K562 (cell line): Measurements from ENCODE around the gene GIMAP8. TPM values are rescaled to one million over a fixed set of nuclear protein-coding genes. Genes with fewer than 3 reads are reported as not detected.
A peak's percentile ranks its signal among the peaks of the same experiment; 100 is the strongest.

ENCODE experiments used
- CHD1 ChIP-seq: fragments of 200-600 bp; sonication (generic); IDR thresholded peaks from one replicate; pipeline ENCODE4 v1.6.1; 2012; ENCODE audit warnings: mild to moderate bottlenecking, moderate library complexity, low read length, inconsistent platforms
- DDX20 ChIP-seq: fragments of 450-650 bp; IDR thresholded peaks from 2 replicates; pipeline ENCODE4 v1.6.1; 2016; ENCODE audit warnings: missing genetic modification characterization, low read depth, mild to moderate bottlenecking, missing compliant biosample characterization, moderate library complexity
- PRPF4 ChIP-seq: fragments of 200-400 bp; formaldehyde crosslinking; IDR thresholded peaks from one replicate; pipeline ENCODE4 v1.6.1; 2017; ENCODE audit warnings: low read length, low read depth, mild to moderate bottlenecking; ENCODE audit not compliant: insufficient read depth, poor library complexity, severe bottlenecking
- RBM39 ChIP-seq: fragments of 200-400 bp; formaldehyde crosslinking; optimal IDR thresholded peaks from 2 replicates; pipeline ENCODE3; 2018; ENCODE audit warnings: low read depth, low read length
- SMARCC2 ChIP-seq: fragments of 450-650 bp; IDR thresholded peaks from 2 replicates; pipeline ENCODE4 v1.6.1; 2017; ENCODE audit warnings: antibody characterized with exemption, moderate library complexity, mild to moderate bottlenecking, low read depth
- TCF3 ChIP-seq: sonication (generic); formaldehyde crosslinking; IDR thresholded peaks from 2 replicates; pipeline ENCODE4 v1.4.0; 2020; ENCODE audit warnings: mild to moderate bottlenecking, missing genetic modification reagents
- TCF7L2 ChIP-seq: fragments of 150-350 bp; IDR thresholded peaks from 2 replicates; pipeline ENCODE4 v1.6.1; 2016; ENCODE audit warnings: low read depth, mild to moderate bottlenecking, low read length, moderate library complexity
- ZC3H8 ChIP-seq: fragments of 450-650 bp; IDR thresholded peaks from 2 replicates; pipeline ENCODE4 v1.6.1; 2017
- ZFP1 ChIP-seq: fragments of 450-650 bp; formaldehyde crosslinking; IDR thresholded peaks from 2 replicates; pipeline ENCODE4 v1.4.0; 2020; ENCODE audit warnings: mild to moderate bottlenecking, mixed read lengths
- ZSCAN29 ChIP-seq: fragments of 450-650 bp; IDR thresholded peaks from 2 replicates; pipeline ENCODE4 v1.6.1; 2017
- polyA plus RNA-seq, 8 experiments: library from polyadenylated mRNA; depleted of rRNA in 4 of 8; stranded (reverse) in 5 of 8; unstranded in 3 of 8; fragments of >200 nt; fragmentation: Nextera tagmentation in 2 of 8; fragmentation: Illumina TruSeq in 1 of 8; extraction: Ambion mirVana in 2 of 8; extraction: Trizol in 1 of 8; gene quantifications; 2 replicates each; pipeline versions ENCODE4 v1.2.1 to v1.2.3, GENCODE V29; 2011 to 2014; ENCODE audit warnings: inconsistent platforms in 1 of 8, missing spikeins in 1 of 8
- total RNA-seq, 7 experiments: library from RNA; depleted of rRNA in 6 of 7; stranded (reverse); fragments of >200 nt in 6 of 7; fragmentation: Illumina TruSeq in 2 of 7; extraction: Trizol in 2 of 7; gene quantifications; 2 replicates each; pipeline versions ENCODE4 v1.2.1 to v1.2.3, GENCODE V29; 2011 to 2021; ENCODE audit warnings: low replicate concordance in 1 of 7
- TF ChIP-seq, protein P1 (sequence below): fragments of 450-650 bp; IDR thresholded peaks from 2 replicates; pipeline ENCODE4 v1.6.1; 2016; ENCODE audit warnings: low read depth
- TF ChIP-seq, protein P2 (sequence below): sonication (generic); formaldehyde crosslinking; IDR thresholded peaks from 2 replicates; pipeline ENCODE4 v1.8.0; 2023; ENCODE audit warnings: mild to moderate bottlenecking, missing genetic modification reagents
- TF ChIP-seq, protein P3 (sequence below), 2 experiments: fragments of 250-450 bp in 1 of 2; fragments of 450-650 bp in 1 of 2; sonication (Bioruptor Pico) in 1 of 2; IDR thresholded peaks; 2 replicates each; pipeline versions ENCODE4 v1.6.1 to v1.8.0; 2016 to 2021; ENCODE audit warnings: mild to moderate bottlenecking in 2 of 2, moderate library complexity in 2 of 2, missing compliant biosample characterization in 1 of 2, missing genetic modification characterization in 1 of 2

The GIMAP8 gene
- total and polyA plus RNA-seq, 9 of the 15 experiments (the other 6 are each of a cell fraction or from before 2014, with no cell fraction given) = not detected

DNA sequence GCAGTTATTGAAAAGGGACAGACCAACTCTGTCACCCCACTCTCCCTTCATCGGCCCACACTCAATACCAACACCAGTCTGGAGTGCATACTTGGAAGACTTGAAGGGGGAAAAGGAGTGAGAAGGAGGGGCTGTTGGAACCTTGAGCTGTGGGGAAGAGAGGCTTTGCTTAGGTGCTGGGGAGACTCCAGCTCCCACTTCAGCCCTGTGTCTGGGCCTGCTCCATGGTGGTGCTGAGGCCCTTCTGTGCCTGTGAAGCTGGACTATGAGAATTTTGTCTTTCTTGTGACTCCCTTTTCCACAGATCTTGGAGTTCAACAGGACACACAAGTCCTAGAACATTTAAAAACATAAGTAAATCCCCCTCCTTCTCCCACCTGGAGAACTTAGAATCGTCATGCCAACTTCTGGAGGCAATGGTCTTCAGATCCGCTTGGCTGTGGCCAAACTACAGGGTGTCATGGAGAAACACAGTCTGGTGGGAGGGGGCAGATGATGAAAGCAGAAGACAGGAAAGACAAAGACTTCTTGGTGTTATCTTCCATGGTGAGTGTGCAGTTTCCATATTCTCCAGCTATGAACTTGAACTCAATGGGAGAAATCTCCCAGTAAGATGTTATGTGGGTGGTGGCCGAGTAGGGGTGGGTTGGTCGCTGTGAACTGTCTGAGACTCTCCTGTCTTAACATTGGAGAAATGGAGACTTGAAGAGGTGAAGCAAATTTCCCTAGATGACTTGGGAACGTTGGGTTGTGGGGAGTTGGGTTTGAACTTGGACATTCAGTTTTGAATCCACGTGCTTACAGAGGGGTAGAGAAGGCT is 18.4 kb upstream of the GIMAP8 start (continued):
- TF ChIP-seq, protein P1, sequence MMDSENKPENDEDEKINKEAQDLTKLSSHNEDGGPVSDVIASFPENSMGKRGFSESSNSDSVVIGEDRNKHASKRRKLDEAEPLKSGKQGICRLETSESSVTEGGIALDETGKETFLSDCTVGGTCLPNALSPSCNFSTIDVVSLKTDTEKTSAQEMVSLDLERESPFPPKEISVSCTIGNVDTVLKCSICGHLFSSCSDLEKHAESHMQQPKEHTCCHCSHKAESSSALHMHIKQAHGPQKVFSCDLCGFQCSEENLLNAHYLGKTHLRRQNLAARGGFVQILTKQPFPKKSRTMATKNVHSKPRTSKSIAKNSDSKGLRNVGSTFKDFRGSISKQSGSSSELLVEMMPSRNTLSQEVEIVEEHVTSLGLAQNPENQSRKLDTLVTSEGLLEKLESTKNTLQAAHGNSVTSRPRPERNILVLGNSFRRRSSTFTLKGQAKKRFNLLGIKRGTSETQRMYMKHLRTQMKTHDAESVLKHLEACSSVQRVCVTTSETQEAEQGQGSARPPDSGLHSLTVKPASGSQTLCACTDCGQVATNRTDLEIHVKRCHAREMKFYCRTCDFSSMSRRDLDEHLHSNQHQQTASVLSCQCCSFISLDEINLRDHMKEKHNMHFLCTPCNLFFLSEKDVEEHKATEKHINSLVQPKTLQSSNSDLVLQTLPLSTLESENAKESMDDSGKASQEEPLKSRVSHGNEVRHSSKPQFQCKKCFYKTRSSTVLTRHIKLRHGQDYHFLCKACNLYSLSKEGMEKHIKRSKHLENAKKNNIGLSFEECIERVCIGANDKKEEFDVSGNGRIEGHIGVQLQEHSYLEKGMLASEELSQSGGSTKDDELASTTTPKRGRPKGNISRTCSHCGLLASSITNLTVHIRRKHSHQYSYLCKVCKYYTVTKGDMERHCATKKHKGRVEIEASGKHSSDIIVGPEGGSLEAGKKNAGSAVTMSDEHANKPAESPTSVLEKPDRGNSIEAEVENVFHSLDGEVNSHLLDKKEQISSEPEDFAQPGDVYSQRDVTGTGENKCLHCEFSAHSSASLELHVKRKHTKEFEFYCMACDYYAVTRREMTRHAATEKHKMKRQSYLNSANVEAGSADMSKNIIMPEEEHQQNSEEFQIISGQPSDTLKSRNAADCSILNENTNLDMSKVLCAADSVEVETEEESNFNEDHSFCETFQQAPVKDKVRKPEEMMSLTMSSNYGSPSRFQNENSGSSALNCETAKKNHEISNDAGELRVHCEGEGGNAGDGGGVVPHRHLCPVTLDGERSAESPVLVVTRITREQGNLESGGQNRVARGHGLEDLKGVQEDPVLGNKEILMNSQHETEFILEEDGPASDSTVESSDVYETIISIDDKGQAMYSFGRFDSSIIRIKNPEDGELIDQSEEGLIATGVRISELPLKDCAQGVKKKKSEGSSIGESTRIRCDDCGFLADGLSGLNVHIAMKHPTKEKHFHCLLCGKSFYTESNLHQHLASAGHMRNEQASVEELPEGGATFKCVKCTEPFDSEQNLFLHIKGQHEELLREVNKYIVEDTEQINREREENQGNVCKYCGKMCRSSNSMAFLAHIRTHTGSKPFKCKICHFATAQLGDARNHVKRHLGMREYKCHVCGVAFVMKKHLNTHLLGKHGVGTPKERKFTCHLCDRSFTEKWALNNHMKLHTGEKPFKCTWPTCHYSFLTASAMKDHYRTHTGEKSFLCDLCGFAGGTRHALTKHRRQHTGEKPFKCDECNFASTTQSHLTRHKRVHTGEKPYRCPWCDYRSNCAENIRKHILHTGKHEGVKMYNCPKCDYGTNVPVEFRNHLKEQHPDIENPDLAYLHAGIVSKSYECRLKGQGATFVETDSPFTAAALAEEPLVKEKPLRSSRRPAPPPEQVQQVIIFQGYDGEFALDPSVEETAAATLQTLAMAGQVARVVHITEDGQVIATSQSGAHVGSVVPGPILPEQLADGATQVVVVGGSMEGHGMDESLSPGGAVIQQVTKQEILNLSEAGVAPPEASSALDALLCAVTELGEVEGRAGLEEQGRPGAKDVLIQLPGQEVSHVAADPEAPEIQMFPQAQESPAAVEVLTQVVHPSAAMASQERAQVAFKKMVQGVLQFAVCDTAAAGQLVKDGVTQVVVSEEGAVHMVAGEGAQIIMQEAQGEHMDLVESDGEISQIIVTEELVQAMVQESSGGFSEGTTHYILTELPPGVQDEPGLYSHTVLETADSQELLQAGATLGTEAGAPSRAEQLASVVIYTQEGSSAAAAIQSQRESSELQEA = no peak
- TF ChIP-seq CHD1 = no peak
- no peak for TF ChIP-seq SMARCC2
- peak; percentile 60 for TF ChIP-seq DDX20 (tag)
- no peak for TF ChIP-seq TCF3
- no peak for TF ChIP-seq ZFP1 (CRISPR knock-in tag)
- TF ChIP-seq TCF7L2 = no peak
- no peak for TF ChIP-seq PRPF4
- TF ChIP-seq ZC3H8 = no peak
- TF ChIP-seq, protein P2, sequence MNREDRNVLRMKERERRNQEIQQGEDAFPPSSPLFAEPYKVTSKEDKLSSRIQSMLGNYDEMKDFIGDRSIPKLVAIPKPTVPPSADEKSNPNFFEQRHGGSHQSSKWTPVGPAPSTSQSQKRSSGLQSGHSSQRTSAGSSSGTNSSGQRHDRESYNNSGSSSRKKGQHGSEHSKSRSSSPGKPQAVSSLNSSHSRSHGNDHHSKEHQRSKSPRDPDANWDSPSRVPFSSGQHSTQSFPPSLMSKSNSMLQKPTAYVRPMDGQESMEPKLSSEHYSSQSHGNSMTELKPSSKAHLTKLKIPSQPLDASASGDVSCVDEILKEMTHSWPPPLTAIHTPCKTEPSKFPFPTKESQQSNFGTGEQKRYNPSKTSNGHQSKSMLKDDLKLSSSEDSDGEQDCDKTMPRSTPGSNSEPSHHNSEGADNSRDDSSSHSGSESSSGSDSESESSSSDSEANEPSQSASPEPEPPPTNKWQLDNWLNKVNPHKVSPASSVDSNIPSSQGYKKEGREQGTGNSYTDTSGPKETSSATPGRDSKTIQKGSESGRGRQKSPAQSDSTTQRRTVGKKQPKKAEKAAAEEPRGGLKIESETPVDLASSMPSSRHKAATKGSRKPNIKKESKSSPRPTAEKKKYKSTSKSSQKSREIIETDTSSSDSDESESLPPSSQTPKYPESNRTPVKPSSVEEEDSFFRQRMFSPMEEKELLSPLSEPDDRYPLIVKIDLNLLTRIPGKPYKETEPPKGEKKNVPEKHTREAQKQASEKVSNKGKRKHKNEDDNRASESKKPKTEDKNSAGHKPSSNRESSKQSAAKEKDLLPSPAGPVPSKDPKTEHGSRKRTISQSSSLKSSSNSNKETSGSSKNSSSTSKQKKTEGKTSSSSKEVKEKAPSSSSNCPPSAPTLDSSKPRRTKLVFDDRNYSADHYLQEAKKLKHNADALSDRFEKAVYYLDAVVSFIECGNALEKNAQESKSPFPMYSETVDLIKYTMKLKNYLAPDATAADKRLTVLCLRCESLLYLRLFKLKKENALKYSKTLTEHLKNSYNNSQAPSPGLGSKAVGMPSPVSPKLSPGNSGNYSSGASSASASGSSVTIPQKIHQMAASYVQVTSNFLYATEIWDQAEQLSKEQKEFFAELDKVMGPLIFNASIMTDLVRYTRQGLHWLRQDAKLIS (CRISPR knock-in tag) = no peak
- TF ChIP-seq, protein P3, sequence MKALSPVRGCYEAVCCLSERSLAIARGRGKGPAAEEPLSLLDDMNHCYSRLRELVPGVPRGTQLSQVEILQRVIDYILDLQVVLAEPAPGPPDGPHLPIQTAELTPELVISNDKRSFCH (CRISPR knock-in tag; IDR thresholded peaks at IDR 0.05) = no peak
- TF ChIP-seq, protein P3 (tag; IDR thresholded peaks at IDR 0.05) = peak; percentile 79; the same call in 1 of the 2 replicates
- TF ChIP-seq ZSCAN29 = no peak
- TF ChIP-seq RBM39 = no peak
